Measurements from ENCODE around the gene AZGP1. TPM values are rescaled to one million over a fixed set of nuclear protein-coding genes. Genes with fewer than 3 reads are reported as not detected.
A peak's percentile ranks its signal among the peaks of the same experiment; 100 is the strongest.
"Not testable (repeated sequence)": the region's sequence is repeated elsewhere in the genome, so short reads cannot be mapped to it uniquely, and the experiment has no call there.

Gene AZGP1
- polyA plus RNA-seq (2013, experiment 1 of 2; ENCODE audit: insufficient read length): not detected
- polyA plus RNA-seq (2013, experiment 2 of 2; ENCODE audit: insufficient read length): not detected

DNA sequence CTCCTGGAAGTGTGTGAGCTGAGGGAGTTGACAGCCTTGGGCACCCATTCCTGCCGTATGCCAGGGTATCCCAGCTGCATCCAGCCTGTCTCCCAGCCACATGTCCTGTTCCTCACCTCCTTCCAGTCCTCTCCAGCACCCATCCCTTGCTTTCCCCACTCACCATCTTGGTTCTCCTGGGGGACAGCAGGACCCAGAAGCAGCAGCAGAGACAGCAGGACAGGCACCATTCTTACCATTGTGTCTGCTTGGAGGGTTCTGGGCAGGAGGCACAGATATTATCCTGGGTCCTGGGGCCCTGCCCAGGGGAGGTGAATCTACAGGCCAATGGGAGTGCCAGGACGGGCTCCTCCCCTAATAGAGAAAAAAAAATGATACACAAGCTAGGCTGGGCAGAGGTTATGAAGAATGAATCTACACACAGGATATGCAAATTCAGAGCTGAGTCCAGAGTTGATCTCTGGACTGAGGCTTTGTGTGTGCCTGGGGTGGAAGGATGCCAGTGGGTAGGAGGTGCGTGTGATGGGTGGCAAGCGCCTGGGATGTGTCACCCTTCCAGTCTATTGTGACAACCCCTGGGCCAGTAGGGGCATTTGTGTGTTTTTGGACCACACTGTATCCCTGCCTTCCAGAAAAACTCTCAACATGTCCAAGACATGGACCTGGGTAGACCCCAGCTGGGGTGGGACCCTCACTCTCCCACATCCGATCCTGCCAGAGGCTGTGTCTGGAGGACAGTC, at the start of gene AZGP1:
Gene AZGP1 (minus strand): TSS at position 250 of the 740 bp plus-strand sequence. CDS start 11 bp downstream, at position 239.
- DNase-seq: peak; percentile 4

GRCh38 chr7:100024020-100024619, 48.3 kb upstream of the AZGP1 start:
- DNase-seq: no peak

DNA sequence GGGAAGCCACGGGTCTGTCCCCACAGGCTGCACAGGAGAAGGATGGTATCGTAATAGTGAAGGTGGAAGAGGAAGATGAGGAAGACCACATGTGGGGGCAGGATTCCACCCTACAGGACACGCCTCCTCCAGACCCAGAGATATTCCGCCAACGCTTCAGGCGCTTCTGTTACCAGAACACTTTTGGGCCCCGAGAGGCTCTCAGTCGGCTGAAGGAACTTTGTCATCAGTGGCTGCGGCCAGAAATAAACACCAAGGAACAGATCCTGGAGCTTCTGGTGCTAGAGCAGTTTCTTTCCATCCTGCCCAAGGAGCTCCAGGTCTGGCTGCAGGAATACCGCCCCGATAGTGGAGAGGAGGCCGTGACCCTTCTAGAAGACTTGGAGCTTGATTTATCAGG, 47.7 kb upstream of the AZGP1 start:
- no peak for DNase-seq

- no peak for DNase-seq
Measured at GRCh38 chr7:100022621-100023020, 46.8 kb upstream of the AZGP1 start.

GRCh38 chr7:100021297-100021696, 45.5 kb upstream of the AZGP1 start:
- no peak for DNase-seq

DNA sequence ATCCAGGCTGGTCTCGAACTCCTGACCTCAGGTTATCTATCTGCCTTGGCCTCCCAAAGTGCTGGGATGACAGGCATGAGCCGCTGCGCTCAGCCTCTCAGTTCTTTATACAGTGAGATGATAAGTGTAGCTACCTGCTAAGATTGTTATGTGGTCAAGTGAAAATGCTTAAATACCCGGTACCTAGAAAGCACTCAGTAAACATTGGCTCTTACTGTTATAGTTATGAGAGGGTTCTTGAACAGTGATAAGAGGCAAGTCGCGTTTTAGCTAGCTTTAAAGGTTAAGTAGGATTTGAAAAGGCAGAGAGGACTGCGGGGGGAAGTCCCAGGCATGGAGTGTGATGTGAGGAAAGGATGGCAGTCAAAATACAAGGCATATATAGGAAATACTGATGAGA, 44.1 kb upstream of the AZGP1 start:
- DNase-seq: no peak

GRCh38 chr7:100017875-100018274, 42.0 kb upstream of the AZGP1 start:
- no peak for DNase-seq

GRCh38 chr7:100017300-100017699, 41.5 kb upstream of the AZGP1 start:
- no peak for DNase-seq

DNA sequence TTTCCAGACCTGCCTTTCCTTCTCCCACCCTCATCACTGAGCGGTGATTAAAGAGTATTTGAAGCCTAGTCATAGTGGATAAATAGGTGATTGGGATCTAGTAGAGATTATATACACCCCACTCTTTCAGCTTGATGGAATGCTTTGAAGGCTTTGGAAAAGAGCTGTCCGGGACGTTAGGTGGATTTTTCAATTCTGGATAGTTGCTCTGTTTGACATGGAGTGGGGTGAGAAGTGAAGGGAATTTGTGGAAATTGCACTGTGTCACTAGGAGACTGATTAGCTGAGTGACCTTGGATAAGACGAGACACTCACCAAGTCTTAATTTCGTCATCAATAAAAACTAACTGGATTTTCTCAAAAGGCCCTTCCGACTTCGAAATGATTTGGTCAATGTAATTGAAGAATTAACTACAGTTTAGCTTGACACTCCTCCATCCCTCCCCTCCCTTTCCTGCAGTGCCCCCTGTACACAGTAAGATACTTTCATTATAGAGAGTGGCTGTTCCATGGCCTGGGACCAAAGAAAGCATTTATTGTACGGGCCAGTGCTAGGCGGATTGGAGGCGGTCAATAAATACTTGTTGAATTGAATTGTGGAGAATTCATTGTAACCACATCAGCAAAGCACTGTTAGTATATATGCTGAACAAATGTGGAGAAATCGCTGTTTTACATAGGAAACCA, 40.5 kb upstream of the AZGP1 start:
- DNase-seq: peak; percentile 20

GRCh38 chr7:100015232-100016214, 39.7 kb upstream of the AZGP1 start, which contains the start of gene ZKSCAN1:
Gene ZKSCAN1, plus strand, starts transcription at chr7:100015596. Its CDS starts 7,911 bp downstream, at chr7:100023507.
- peak; percentile 93 for DNase-seq

- DNase-seq: no peak
Measured at GRCh38 chr7:100013328-100013676, 37.5 kb upstream of the AZGP1 start.

- not testable (repeated sequence) for DNase-seq
Measured at GRCh38 chr7:100012385-100013327, 36.8 kb upstream of the AZGP1 start.

GRCh38 chr7:100011516-100011915, 35.7 kb upstream of the AZGP1 start:
- DNase-seq: no peak

GRCh38 chr7:100010901-100011300, 35.1 kb upstream of the AZGP1 start:
- DNase-seq: no peak

- DNase-seq: not testable (repeated sequence)
Measured at GRCh38 chr7:100009952-100010351, 34.1 kb upstream of the AZGP1 start.

DNA sequence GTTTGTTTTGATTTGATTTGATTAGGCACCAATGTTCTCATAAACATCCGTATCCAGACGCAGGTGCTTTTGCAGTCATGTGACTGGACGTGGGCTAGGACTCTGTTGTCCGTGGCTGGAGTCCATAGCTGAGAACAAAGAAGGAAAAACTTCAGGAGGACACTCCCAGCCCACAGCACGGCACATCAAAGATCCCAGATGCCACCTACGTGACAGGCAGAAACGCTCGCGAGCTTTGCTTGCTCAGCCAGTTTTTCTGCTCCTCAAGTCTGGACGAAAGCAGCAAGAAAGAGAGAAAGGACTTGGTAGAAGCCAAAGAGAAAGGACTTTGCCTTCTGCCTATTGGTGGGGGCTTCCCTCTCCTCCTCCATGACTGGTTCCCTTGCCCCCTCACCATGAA, 32.7 kb upstream of the AZGP1 start:
- DNase-seq: no peak

DNA sequence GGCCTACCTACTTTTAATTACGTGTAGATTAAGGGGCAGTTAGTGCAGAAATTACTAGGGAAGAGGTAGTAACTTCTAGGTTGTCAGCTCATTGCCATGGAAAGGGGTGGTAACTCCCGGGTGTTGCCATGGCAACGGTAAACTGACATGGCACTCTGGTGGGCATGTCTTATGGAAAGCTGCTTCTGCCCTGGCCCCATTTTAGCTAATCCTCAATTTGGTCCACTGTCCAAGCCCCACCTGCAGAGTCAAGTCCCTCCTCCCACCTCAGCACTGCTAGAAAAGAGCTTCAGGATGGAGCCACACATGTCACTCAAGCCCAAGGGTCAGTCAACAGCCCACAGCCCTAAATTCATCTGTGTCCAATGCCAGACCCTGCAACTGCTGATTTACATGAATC, 32.1 kb upstream of the AZGP1 start:
- DNase-seq: no peak

DNA sequence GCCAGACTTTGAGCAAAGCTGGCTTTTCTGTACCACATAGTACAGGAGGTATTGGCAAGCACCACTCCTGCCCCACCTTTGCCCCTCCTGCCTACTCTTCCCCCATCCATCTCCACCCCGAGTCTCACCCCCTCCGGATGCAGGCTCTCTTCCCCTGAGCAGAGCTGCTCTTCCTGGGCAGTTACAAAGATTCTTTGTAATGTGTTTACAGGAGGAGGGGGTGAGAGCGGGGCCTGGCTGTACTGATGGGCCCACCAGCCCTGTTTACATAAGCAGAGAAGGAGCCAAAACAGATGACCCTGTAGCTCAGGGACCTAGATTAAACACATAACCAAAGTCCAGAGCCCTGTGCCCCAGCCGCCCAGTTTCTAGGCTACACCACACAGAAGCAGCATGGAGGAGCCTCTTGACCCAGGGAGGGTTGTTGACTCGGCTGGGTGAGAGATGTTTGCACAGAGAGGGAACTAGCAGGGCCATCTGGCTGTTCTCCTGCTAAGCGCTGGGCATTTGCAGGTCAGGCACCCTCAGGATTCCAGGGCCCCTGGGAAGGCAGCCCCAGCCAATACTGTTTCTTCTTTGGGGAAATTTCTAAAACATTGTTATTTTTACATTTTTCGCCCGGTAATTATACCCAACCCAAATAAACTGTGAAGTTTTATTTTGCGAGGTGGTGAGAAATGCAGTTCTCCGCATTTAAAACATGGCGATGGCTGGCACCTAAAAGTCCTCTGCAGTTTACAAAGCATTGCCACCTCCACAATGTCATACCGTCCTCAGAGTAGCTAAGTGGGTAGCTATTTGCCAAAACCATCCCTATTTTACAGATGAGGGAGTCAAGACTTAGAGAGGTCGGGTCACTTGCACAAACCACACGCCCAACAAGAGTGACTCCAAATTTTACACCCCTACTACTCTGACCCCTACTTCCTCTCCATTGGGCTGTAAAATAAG, 28.2 kb upstream of the AZGP1 start:
- no peak for DNase-seq

GRCh38 chr7:100000239-100000638, 24.4 kb upstream of the AZGP1 start:
- DNase-seq: no peak

Data from fibroblast of skin of back (primary cell).